GM19468 (cell line): ENCODE measurements around the gene NCAPG.
A peak's percentile ranks its signal among the peaks of the same experiment; 100 is the strongest.

Experiments
- ATAC-seq: cut with Tn5 transposase; IDR thresholded peaks from one replicate; pipeline ENCODE4 v1.9.1; 2021; ENCODE audit warnings: mild to moderate bottlenecking, moderate library complexity, moderate number of reproducible peaks; ENCODE audit not compliant: unreplicated experiment; ENCODE audit errors: extremely low read depth

Gene NCAPG

DNA sequence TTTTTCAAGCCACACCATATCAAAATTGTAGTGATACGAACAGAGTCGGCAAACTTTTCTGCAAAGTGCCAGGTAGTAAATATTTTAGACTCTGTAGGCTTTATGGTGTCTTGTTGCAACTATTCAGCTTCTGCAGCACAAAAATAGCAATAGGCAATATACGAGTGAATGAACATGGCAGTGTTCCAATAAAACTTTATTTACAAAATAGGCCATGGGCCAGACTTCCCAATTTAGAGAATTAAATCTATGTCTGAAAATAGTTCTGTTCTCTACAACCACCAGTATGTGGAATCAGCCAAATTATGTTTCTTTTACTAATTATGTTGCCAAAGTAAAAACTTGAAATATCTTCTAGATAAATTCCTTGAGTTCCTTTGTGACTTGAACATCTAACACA is 56.5 kb downstream of the NCAPG start:
- no peak for ATAC-seq

DNA sequence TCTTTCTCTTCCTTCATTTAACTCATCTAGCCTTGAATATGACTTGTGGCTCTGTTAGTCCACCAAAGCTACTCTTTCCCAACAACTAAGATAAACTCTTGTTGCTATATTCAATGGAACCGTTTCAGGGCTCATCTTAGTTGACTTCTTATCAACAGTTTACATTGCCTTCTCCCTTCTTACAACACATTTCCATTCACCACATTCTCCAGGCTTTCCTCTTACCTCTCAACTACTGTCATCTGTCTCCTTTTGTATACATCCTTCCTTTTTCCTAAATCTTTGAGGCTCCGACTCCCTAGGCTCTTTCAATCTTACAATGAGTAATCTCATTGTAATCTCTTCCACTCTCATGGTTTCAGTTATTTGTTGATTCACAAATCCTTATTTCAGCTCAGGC is 58.5 kb downstream of the NCAPG start:
- no peak for ATAC-seq

DNA sequence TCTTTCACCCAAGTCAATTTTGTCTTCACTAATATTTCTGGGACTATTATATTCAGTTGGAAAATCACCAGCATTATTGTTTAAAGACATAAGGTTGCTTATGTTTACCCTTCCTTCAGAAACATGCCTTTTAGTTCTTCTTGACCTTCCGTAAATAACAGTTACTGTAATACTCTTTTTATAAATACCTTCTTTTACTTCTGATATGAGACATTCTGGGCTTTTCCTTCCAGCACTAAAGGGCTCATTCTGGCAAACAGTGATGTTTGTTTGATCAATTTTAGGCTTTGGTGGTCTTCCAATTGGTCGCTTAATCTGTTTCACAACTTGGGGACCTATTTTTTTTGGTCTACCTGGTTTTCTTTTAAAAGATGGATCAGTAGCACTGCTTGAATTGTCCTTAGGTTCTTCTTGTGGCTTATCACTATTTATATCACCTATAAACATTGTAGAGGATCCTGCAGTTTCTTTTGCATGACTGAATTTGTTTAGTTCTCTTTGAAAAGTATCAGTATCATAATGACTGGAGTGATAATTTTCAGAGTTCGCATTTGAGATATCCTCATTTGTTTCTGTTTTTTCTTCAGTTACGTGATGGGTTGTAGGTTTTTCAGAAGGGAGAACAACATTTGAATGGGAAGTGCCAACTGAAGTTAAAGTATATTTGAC is 64.8 kb downstream of the NCAPG start:
- ATAC-seq, result peak; percentile 86

DNA sequence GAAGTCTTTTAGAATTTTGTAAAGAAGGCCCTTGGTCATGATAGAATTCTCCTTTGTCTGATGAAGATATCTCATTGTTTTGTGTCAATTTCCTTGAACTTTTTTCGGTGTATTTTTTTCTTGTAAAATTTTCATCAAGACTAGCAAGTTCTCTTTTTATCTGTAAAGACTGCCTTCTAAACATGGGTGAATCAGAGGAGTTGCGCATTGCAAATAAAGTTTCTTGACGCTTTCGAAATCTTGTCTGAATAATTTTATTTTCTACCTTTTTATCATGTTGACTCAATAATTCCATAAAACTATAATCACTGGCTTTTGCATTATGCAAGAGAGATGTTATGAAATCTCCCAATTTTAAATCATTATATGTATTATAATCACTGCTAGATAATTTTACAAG is 66.2 kb downstream of the NCAPG start:
- ATAC-seq, result no peak

DNA sequence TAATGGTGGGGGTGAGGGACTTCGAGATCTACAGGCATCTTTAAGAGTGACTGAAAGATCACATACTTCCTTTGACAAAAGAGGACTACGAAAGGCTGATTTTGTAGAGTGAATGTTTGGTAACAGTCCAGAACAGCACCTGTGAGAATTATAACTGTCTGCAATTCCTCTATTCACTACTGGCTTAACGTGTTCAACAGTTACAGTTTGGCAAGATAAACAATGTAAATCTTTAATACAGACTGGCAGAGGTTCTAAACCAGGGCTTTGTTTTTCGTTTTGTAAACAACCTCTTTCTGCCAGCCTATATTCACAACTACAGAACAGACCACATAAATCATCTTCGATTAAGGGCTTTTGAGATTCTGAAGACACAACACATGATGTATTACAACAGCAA is 66.9 kb downstream of the NCAPG start:
- no peak for ATAC-seq

DNA sequence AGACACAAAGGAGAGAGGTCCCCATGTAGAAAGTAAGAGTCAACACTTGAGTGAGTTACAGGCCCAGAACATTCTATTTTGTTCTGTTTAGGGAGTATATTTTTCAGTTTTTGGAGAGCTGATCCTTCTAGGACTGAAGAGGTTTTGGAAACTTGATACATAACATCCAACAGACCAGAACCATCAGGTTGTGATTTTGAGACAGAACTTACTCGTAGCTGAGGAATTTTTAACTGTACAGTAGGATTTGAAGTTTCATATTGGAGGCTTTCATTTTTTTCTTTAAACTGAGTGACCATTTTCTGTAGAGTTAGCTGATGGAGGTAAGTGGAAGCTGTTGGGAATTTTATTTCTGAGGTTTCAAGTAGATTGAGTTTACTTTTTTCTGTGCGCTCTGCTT is 73.3 kb downstream of the NCAPG start:
- no peak for ATAC-seq

DNA sequence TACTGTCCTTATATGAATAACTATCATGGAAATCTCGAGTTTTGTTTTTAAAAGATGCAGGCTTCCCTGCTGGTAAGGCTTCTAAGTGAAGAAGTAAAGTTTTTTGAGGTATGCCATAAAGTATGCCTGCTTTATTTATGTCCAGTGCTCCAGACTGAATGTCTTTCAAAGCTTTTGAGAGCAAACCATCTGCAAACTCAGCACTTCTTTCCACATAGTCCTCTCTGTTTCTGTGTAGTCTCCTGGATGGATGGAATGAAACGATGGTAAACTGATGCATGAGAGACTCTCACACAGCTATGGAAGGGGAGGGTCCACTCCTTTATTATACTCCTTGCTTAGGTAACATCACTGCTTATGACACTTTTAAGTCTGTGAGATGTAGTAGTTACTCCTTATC is 73.7 kb downstream of the NCAPG start:
- no peak for ATAC-seq

DNA sequence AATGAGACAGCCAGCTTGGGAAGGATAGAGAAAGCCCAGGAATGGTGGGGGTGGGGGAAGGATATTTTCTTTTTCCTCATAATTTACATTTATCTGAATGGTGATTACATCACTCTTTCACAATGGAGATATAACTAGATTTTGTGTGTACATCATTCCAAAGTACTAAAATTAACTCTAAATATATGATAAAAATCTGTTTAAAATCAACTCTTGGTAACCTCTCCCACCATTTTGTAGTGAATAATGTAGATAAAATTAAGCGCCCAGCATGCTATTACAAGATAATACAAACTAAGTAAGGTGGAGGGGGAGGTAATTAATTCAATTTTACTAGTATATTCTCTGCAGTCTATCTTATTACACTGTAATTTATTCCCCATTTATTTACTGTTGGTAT is 78.9 kb downstream of the NCAPG start:
- no peak for ATAC-seq

DNA sequence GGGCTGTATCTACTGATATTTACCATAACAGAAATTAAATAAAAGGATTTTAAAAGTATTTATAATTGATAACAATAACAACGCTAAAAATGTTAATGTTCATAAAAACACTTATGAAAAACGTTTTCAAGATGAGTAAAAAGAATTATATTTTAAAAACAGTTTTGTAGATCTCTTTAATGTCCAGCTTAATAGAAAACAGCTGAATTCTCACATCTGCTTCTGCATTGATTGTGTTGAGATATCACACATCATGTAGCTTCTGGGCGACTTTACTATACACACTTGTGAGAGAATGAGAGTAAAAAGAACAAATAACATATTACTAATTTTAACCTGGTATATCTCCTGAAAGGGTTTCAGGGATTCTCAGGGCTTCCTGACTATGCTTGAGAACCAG is 83.6 kb downstream of the NCAPG start:
- no peak for ATAC-seq
